ENCODE measurements around the gene GBX2.

GRCh38 chr2:236165842-236166795, 2.1 kb downstream of the GBX2 start:
- no peak for TF ChIP-seq CTCF (IDR thresholded peaks at IDR 0.05)
- no peak for TF ChIP-seq POLR2A (IDR thresholded peaks at IDR 0.05)
